HL-60 (cell line): ENCODE data around the gene PPP1R3E.

Experiments
- CTCF ChIP-seq: IDR thresholded peaks from one replicate; pipeline ENCODE4 v1.5.1; 2011; ENCODE audit warnings: low read length, control low read depth, inconsistent platforms; ENCODE audit not compliant: insufficient read depth
- GABPA ChIP-seq: IDR thresholded peaks from 2 replicates; pipeline ENCODE4 v1.6.1; 2012; ENCODE audit warnings: low read depth

- TF ChIP-seq GABPA (no peak), CTCF (no peak)
Measured at GRCh38 chr14:23300687-23301223, 1.9 kb downstream of the PPP1R3E start.
